Measurements from ENCODE around the gene PCDHB8.
"Not testable (repeated sequence)": the region's sequence is repeated elsewhere in the genome, so short reads cannot be mapped to it uniquely, and the experiment has no call there.

GRCh38 chr5:141216035-141216434, 38.4 kb downstream of the PCDHB8 start:
- TF ChIP-seq POLR2A (IDR thresholded peaks at IDR 0.05; ENCODE audit: low read depth, low read length); CTCF (IDR thresholded peaks at IDR 0.05; ENCODE audit: extremely low read depth in 1 of 2, insufficient read depth in 1 of 2, low read depth in 1 of 2, low read length in 2 of 2): not testable (repeated sequence)
